GM12878 (cell line): ENCODE results near the gene DMAC2. TPM values are rescaled to one million over a fixed set of nuclear protein-coding genes. Genes with fewer than 3 reads are reported as not detected.

ENCODE experiments used
- ATAC-seq: fragments of 200-7000 bp; cut with Tn5 transposase; 3 replicates; pipeline ENCODE4 v1.9.1; 2020; ENCODE audit warnings: mild to moderate bottlenecking, moderate library complexity
- BruUV-seq: library from RNA; stranded (reverse); fragments of 400-500 nt; replicated peaks from 2 replicates; lab custom pipeline; 2021; lab: Mats Ljungman, UMichigan
- CTCF ChIA-PET: fragments of 300-600 bp; sonication (Branson Sonifier 250); formaldehyde crosslinking; extraction: SDS; loops from one replicate; lab custom pipeline; 2021; ENCODE audit warnings: inconsistent platforms; lab: Yijun Ruan, JAX
- POLR2A ChIA-PET: fragments of 350-600 bp; formaldehyde crosslinking; extraction: SDS; loops from one replicate; lab custom pipeline; 2021; ENCODE audit warnings: inconsistent platforms; lab: Charles Lee
- RAD21 ChIA-PET: fragments of 300-600 bp; sonication (Branson Sonifier 250); formaldehyde crosslinking; loops from one replicate; lab custom pipeline; 2023; ENCODE audit warnings: antibody characterized with exemption; ENCODE audit not compliant: unreplicated experiment; lab: Charles Lee
- SMC1A ChIA-PET: fragments of 300-600 bp; sonication (Branson Sonifier 250); formaldehyde crosslinking; loops from one replicate; lab custom pipeline; 2023; ENCODE audit not compliant: unreplicated experiment, uncharacterized antibody; lab: Charles Lee
- DNase-seq: peaks from one replicate; pipeline ENCODE4 v3.0.0-alpha.2; 2011; ENCODE audit warnings: low read depth, low spot score
- FAIRE-seq: peaks from 3 replicates; lab custom pipeline; 2011; peaks lifted over from hg19 to GRCh38; lab: Jason Lieb, UNC
- H2AFZ ChIP-seq: 2 replicates; pipeline ENCODE4 v1.6.0; 2011; ENCODE audit warnings: low read depth, low read length, control low read depth; ENCODE audit not compliant: control insufficient read depth
- H3K27ac ChIP-seq: 2 replicates; pipeline ENCODE4 v1.5.1; 2011; ENCODE audit warnings: control low read depth; ENCODE audit not compliant: control insufficient read depth, insufficient read depth
- H3K27me3 ChIP-seq, 2 experiments: replicated peaks in 1 of 2; 2 replicates each; pipeline versions ENCODE4 v1.6.0 to v1.6.1; 2011; ENCODE audit warnings: low read length in 1 of 2; ENCODE audit not compliant: control insufficient read depth in 2 of 2, insufficient read depth in 2 of 2
- H3K36me3 ChIP-seq, 2 experiments: 2 replicates each; pipeline ENCODE4 v1.5.1; 2011; ENCODE audit warnings: low read length in 1 of 2; ENCODE audit not compliant: control insufficient read depth in 2 of 2, insufficient read depth in 2 of 2
- H3K4me1 ChIP-seq: 2 replicates; pipeline ENCODE4 v1.6.1; 2011; ENCODE audit warnings: mild to moderate bottlenecking, low read length, moderate library complexity, mixed read lengths; ENCODE audit not compliant: control insufficient read depth, insufficient read depth
- H3K4me2 ChIP-seq: 2 replicates; pipeline ENCODE4 v1.6.0; 2011; ENCODE audit warnings: control low read depth; ENCODE audit not compliant: control insufficient read depth, insufficient read depth
- H3K4me3 ChIP-seq: fragments of 200-600 bp; sonication (generic); 2 replicates; pipeline ENCODE4 v1.5.1; 2016
- H3K79me2 ChIP-seq: 2 replicates; pipeline ENCODE4 v1.6.0; 2011; ENCODE audit warnings: low read length; ENCODE audit not compliant: control insufficient read depth, insufficient read depth
- H3K9ac ChIP-seq: 2 replicates; pipeline ENCODE4 v1.8.0; 2011; ENCODE audit warnings: low read length, control low read depth, mixed read lengths; ENCODE audit not compliant: control insufficient read depth, insufficient read depth
- H3K9me3 ChIP-seq: replicated peaks from 3 replicates; pipeline ENCODE4 v1.5.1; 2011; ENCODE audit warnings: mild to moderate bottlenecking, low read length; ENCODE audit not compliant: control insufficient read depth, insufficient read depth
- H4K20me1 ChIP-seq: 2 replicates; pipeline ENCODE4 v1.6.0; 2011; ENCODE audit not compliant: control insufficient read depth, insufficient read depth
- ASH2L ChIP-seq: fragments of 300-600, 200-600 bp; sonication (generic); IDR thresholded peaks from 2 replicates; pipeline ENCODE4 v1.6.1; 2017; ENCODE audit warnings: low read depth, mild to moderate bottlenecking, borderline replicate concordance
- in situ Hi-C: fragments of 300-500 bp; cut with MboI; formaldehyde crosslinking; loops from 9 replicates; pipeline ENCODE4 v1.14.3; 2018; ENCODE audit warnings: mixed read lengths
- intact Hi-C: fragments of 100-400 bp; cut with micrococcal nuclease; formaldehyde crosslinking; loops from one replicate; pipeline ENCODE4 v1.14.2; 2022; ENCODE audit not compliant: unreplicated experiment
- polyA plus RNA-seq, 11 experiments: library from polyadenylated mRNA; depleted of rRNA in 4 of 11; unstranded in 6 of 11; stranded (reverse) in 5 of 11; fragments of >200 nt; fragmentation: Nextera tagmentation in 4 of 11; fragmentation: Illumina TruSeq in 1 of 11; extraction: Ambion mirVana in 4 of 11; extraction: Trizol in 1 of 11; gene quantifications; 1 replicate in 1 of 11; 2 replicates in 10 of 11; pipeline versions ENCODE4 v1.2.1 to v1.2.3, GENCODE V29; 2011 to 2016; ENCODE audit warnings: inconsistent platforms in 2 of 11, missing spikeins in 2 of 11, low read depth in 1 of 11
- total RNA-seq, 4 experiments: library from RNA; depleted of rRNA in 3 of 4; stranded (reverse); fragments of >200 nt in 3 of 4; fragmentation: Illumina TruSeq in 1 of 4; extraction: Trizol in 1 of 4; gene quantifications; 2 replicates each; pipeline versions ENCODE4 v1.2.1 to v1.2.3, GENCODE V29; 2013 to 2021
- TF ChIP-seq, protein P1 (sequence below): IDR thresholded peaks from 2 replicates; pipeline ENCODE4 v1.6.1; 2012; ENCODE audit warnings: improper control_type of control experiment, low read depth, low read length; ENCODE audit not compliant: insufficient replicate concordance
- TF ChIP-seq, protein P2 (sequence below): fragments of 450-650 bp; IDR thresholded peaks from 2 replicates; pipeline ENCODE4 v1.6.1; 2014; ENCODE audit warnings: mild to moderate bottlenecking

Gene DMAC2
- total and polyA plus RNA-seq, 10 of the 15 experiments (the other 5 are each of a cell fraction or from before 2014, with no cell fraction given) = 10.8 to 57.2 (median 42.7) TPM

DNA sequence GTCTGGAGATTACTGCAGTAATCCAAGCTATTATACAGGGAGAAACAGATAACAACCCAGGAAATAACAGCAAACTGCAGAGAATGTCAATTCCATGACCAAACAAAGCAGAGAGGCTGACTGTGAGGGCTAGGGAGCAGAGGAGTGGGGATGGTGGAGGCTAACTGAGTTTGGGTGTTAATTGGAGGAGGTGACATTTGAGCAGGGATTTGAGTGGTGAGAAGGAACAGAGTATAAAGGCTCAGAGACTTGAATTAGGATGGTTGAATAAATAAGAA lies 3.1 kb downstream of the DMAC2 start:
- ChIA-PET CTCF (interaction anchor here (0.6 to 1.6 kb wide), 4 partner anchors 13 to 232 kb away, joined by 3 read pairs; no protein-coding TSS in a partner anchor), POLR2A (interaction anchor here (0.5 kb wide), 1 partner anchor 119 kb away, joined by 5 read pairs; no protein-coding TSS in a partner anchor), RAD21 (interaction anchor here (0.6 kb wide), 1 partner anchor 75 kb away, joined by 3 read pairs; no protein-coding TSS in a partner anchor), SMC1A (interaction anchor here (0.6 to 1.7 kb wide), 2 partner anchors 12 to 226 kb away, joined by 3 to 4 read pairs; no protein-coding TSS in a partner anchor)
- Histone ChIP-seq H3K36me3 (peaks cover 9 to 10% of the 10 kb centered on the region in 2 experiments; a peak in 3 of 4 replicates), H3K27me3 (no peaks in the 10 kb centered on the region), H3K27ac (no peak overlapping the region), H3K9ac (no peak overlapping the region), H3K4me3 (no peak overlapping the region), H3K79me2 (peaks cover 2% of the 10 kb centered on the region), H4K20me1 (no peaks in the 10 kb centered on the region), H3K4me1 (no peaks in the 10 kb centered on the region), H3K9me3 (no peaks in the 10 kb centered on the region), H2AFZ (no peak overlapping the region), H3K4me2 (no peak overlapping the region)
- BruUV-seq = no TSS peak
- FAIRE-seq (no peak), ATAC-seq (no peak), DNase-seq (no peak)
- intact Hi-C loops (loop anchor here (5.0 kb wide), 1 partner anchor 234 kb away; no protein-coding TSS in a partner anchor), in situ Hi-C loops (no loop called here)
- TF ChIP-seq, protein P1, sequence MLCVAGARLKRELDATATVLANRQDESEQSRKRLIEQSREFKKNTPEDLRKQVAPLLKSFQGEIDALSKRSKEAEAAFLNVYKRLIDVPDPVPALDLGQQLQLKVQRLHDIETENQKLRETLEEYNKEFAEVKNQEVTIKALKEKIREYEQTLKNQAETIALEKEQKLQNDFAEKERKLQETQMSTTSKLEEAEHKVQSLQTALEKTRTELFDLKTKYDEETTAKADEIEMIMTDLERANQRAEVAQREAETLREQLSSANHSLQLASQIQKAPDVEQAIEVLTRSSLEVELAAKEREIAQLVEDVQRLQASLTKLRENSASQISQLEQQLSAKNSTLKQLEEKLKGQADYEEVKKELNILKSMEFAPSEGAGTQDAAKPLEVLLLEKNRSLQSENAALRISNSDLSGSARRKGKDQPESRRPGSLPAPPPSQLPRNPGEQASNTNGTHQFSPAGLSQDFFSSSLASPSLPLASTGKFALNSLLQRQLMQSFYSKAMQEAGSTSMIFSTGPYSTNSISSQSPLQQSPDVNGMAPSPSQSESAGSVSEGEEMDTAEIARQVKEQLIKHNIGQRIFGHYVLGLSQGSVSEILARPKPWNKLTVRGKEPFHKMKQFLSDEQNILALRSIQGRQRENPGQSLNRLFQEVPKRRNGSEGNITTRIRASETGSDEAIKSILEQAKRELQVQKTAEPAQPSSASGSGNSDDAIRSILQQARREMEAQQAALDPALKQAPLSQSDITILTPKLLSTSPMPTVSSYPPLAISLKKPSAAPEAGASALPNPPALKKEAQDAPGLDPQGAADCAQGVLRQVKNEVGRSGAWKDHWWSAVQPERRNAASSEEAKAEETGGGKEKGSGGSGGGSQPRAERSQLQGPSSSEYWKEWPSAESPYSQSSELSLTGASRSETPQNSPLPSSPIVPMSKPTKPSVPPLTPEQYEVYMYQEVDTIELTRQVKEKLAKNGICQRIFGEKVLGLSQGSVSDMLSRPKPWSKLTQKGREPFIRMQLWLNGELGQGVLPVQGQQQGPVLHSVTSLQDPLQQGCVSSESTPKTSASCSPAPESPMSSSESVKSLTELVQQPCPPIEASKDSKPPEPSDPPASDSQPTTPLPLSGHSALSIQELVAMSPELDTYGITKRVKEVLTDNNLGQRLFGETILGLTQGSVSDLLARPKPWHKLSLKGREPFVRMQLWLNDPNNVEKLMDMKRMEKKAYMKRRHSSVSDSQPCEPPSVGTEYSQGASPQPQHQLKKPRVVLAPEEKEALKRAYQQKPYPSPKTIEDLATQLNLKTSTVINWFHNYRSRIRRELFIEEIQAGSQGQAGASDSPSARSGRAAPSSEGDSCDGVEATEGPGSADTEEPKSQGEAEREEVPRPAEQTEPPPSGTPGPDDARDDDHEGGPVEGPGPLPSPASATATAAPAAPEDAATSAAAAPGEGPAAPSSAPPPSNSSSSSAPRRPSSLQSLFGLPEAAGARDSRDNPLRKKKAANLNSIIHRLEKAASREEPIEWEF = no peak
- TF ChIP-seq, protein P2, sequence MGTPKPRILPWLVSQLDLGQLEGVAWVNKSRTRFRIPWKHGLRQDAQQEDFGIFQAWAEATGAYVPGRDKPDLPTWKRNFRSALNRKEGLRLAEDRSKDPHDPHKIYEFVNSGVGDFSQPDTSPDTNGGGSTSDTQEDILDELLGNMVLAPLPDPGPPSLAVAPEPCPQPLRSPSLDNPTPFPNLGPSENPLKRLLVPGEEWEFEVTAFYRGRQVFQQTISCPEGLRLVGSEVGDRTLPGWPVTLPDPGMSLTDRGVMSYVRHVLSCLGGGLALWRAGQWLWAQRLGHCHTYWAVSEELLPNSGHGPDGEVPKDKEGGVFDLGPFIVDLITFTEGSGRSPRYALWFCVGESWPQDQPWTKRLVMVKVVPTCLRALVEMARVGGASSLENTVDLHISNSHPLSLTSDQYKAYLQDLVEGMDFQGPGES = no peak
- no peak for TF ChIP-seq ASH2L
